ENCODE data around the gene RFTN1.

RFTN1 gene

GRCh38 chr3:16433701-16434151, 79.8 kb downstream of the RFTN1 start:
- no peak for DNase-seq

GRCh38 chr3:16432714-16433113, 80.8 kb downstream of the RFTN1 start:
- no peak for DNase-seq

GRCh38 chr3:16430717-16431630, 82.5 kb downstream of the RFTN1 start:
- no peak for DNase-seq

- no peak for DNase-seq
Measured at GRCh38 chr3:16429086-16429485, 84.4 kb downstream of the RFTN1 start.

- DNase-seq, result no peak
Measured at GRCh38 chr3:16428612-16429011, 84.9 kb downstream of the RFTN1 start.

GRCh38 chr3:16427103-16427965, 86.2 kb downstream of the RFTN1 start:
- no peak for DNase-seq

GRCh38 chr3:16426665-16427064, 86.8 kb downstream of the RFTN1 start:
- DNase-seq, result no peak

- no peak for DNase-seq
Measured at GRCh38 chr3:16426029-16426400, 87.5 kb downstream of the RFTN1 start.

GRCh38 chr3:16425398-16426028, 88.0 kb downstream of the RFTN1 start:
- no peak for DNase-seq

GRCh38 chr3:16423947-16424673, 89.4 kb downstream of the RFTN1 start:
- no peak for DNase-seq

GRCh38 chr3:16423298-16423697, 90.2 kb downstream of the RFTN1 start:
- DNase-seq, result no peak

GRCh38 chr3:16419640-16420241, 93.8 kb downstream of the RFTN1 start:
- DNase-seq, result no peak

GRCh38 chr3:16417945-16418739, 95.4 kb downstream of the RFTN1 start:
- DNase-seq, result no peak

- DNase-seq, result no peak
Measured at GRCh38 chr3:16415911-16416476, 97.5 kb downstream of the RFTN1 start.

GRCh38 chr3:16413321-16413720, 100.2 kb downstream of the RFTN1 start:
- DNase-seq, result no peak

- DNase-seq, result no peak
Measured at GRCh38 chr3:16412192-16412800, 101.2 kb downstream of the RFTN1 start.

- no peak for DNase-seq
Measured at GRCh38 chr3:16411441-16411840, 102.1 kb downstream of the RFTN1 start.

GRCh38 chr3:16410659-16411058, 102.8 kb downstream of the RFTN1 start:
- no peak for DNase-seq

GRCh38 chr3:16409032-16409431, 104.5 kb downstream of the RFTN1 start:
- DNase-seq, result no peak

GRCh38 chr3:16407366-16407765, 106.1 kb downstream of the RFTN1 start:
- DNase-seq, result no peak

Measured in right kidney (tissue), 1 donor.